HG03460 (cell line): ENCODE results near the gene NPR2.
A peak's percentile ranks its signal among the peaks of the same experiment; 100 is the strongest.

ENCODE experiments used
- ATAC-seq: cut with Tn5 transposase; IDR thresholded peaks from one replicate; pipeline ENCODE4 v1.9.1; 2021; ENCODE audit not compliant: unreplicated experiment

Gene NPR2

GRCh38 chr9:35798658-35799374 lies 7.4 kb downstream of the NPR2 start:
- ATAC-seq = no peak

GRCh38 chr9:35800530-35800929 lies 9.1 kb downstream of the NPR2 start:
- no peak for ATAC-seq

- no peak for ATAC-seq
Measured at GRCh38 chr9:35801328-35802128, 10.1 kb downstream of the NPR2 start.

- no peak for ATAC-seq
Measured at GRCh38 chr9:35806101-35806500, 14.7 kb downstream of the NPR2 start.

- no peak for ATAC-seq
Measured at GRCh38 chr9:35808433-35808832, 17.0 kb downstream of the NPR2 start.

GRCh38 chr9:35810122-35810521 lies 18.7 kb downstream of the NPR2 start:
- no peak for ATAC-seq

- no peak for ATAC-seq
Measured at GRCh38 chr9:35811381-35812024, 20.1 kb downstream of the NPR2 start.

- peak; percentile 55 for ATAC-seq
Measured at GRCh38 chr9:35812025-35812602, 20.7 kb downstream of the NPR2 start, which contains the start of gene SPAG8. Gene SPAG8, minus strand, starts transcription at chr9:35812262. Its CDS starts 115 bp downstream, at chr9:35812147.

GRCh38 chr9:35813434-35814105 lies 22.2 kb downstream of the NPR2 start:
- ATAC-seq = no peak

GRCh38 chr9:35814106-35814840 lies 22.9 kb downstream of the NPR2 start:
- peak; percentile 22 for ATAC-seq

GRCh38 chr9:35814841-35815543 lies 23.6 kb downstream of the NPR2 start, which contains the start of gene HINT2:
Gene HINT2, minus strand, starts transcription at chr9:35815042. Its CDS starts 63 bp downstream, at chr9:35814979.
- ATAC-seq = peak; percentile 73

GRCh38 chr9:35816708-35817107 lies 25.3 kb downstream of the NPR2 start:
- no peak for ATAC-seq

- ATAC-seq = no peak
Measured at GRCh38 chr9:35818341-35818740, 26.9 kb downstream of the NPR2 start.

GRCh38 chr9:35820076-35820475 lies 28.7 kb downstream of the NPR2 start:
- ATAC-seq = no peak

GRCh38 chr9:35822926-35823325 lies 31.5 kb downstream of the NPR2 start:
- ATAC-seq = no peak

GRCh38 chr9:35826071-35826701 lies 34.8 kb downstream of the NPR2 start:
- peak; percentile 48 for ATAC-seq

GRCh38 chr9:35827486-35827885 lies 36.1 kb downstream of the NPR2 start:
- ATAC-seq = no peak

- ATAC-seq = no peak
Measured at GRCh38 chr9:35828716-35829083, 37.3 kb downstream of the NPR2 start, which contains the start of gene FAM221B. Gene FAM221B, minus strand, starts transcription at chr9:35828732. Its CDS starts 2,571 bp downstream, at chr9:35826161.
